A673 (cell line): ENCODE results near the gene BMERB1. TPM values are rescaled to one million over a fixed set of nuclear protein-coding genes. Genes with fewer than 3 reads are reported as not detected.

Source experiments
- BruUV-seq: library from RNA; stranded (reverse); fragments of 400-500 nt; replicated peaks from 2 replicates; lab custom pipeline; 2021; lab: Mats Ljungman, UMichigan
- CTCF ChIA-PET: fragments of 300-600 bp; sonication (Branson Sonifier 250); formaldehyde crosslinking; loops from one replicate; lab custom pipeline; 2022; ENCODE audit warnings: antibody characterized with exemption; lab: Charles Lee
- POLR2A ChIA-PET: fragments of 300-600 bp; sonication (Branson Sonifier 250); formaldehyde crosslinking; loops from one replicate; lab custom pipeline; 2022; ENCODE audit warnings: antibody characterized with exemption; ENCODE audit not compliant: low non-redundant PET; lab: Charles Lee
- DNase-seq: peaks from one replicate; pipeline ENCODE4 v3.0.0-alpha.2; 2015; ENCODE audit warnings: low spot score
- H3K27ac ChIP-seq: fragments of 200-600 bp; sonication (generic); 2 replicates; pipeline ENCODE4 v1.5.1; 2016; ENCODE audit warnings: mixed run types, low read depth, mild to moderate bottlenecking, mixed read lengths, antibody characterized with exemption, low read length; ENCODE audit not compliant: poor library complexity, severe bottlenecking
- H3K27me3 ChIP-seq: fragments of 200-600 bp; sonication (generic); replicated peaks from 2 replicates; pipeline ENCODE4 v1.6.1; 2017; ENCODE audit warnings: mixed run types, low read depth, mild to moderate bottlenecking, mixed read lengths, antibody characterized with exemption, low read length; ENCODE audit not compliant: insufficient read depth, poor library complexity
- H3K36me3 ChIP-seq: fragments of 200-600 bp; sonication (generic); 2 replicates; pipeline ENCODE4 v1.6.1; 2016; ENCODE audit warnings: mixed run types, mild to moderate bottlenecking, mixed read lengths, antibody characterized with exemption, low read length; ENCODE audit not compliant: insufficient read depth, poor library complexity, severe bottlenecking
- H3K4me1 ChIP-seq: fragments of 200-600 bp; sonication (generic); 2 replicates; pipeline ENCODE4 v1.6.1; 2017; ENCODE audit warnings: mixed run types, mild to moderate bottlenecking, mixed read lengths, antibody characterized with exemption, low read length; ENCODE audit not compliant: insufficient read depth, poor library complexity, severe bottlenecking
- H3K4me3 ChIP-seq: fragments of 200-600 bp; sonication (generic); 2 replicates; pipeline ENCODE4 v1.5.1; 2016; ENCODE audit warnings: low read depth, mixed run types, mild to moderate bottlenecking, mixed read lengths, low read length; ENCODE audit not compliant: poor library complexity, severe bottlenecking
- H3K9me3 ChIP-seq: fragments of 200-600 bp; sonication (generic); 2 replicates; pipeline ENCODE4 v1.6.1; 2016; ENCODE audit warnings: mixed run types, low read depth, mild to moderate bottlenecking, mixed read lengths, antibody characterized with exemption, low read length; ENCODE audit not compliant: poor library complexity, severe bottlenecking
- CTCF ChIP-seq: fragments of 300-800, 200-600 bp; sonication (generic); conservative IDR thresholded peaks from 2 replicates; pipeline ENCODE4 v1.5.1; 2017; ENCODE audit warnings: low read depth, mild to moderate bottlenecking, antibody characterized with exemption, low read length, moderate library complexity, mixed read lengths
- EZH2 ChIP-seq: fragments of 200-600 bp; sonication (generic); IDR thresholded peaks from 2 replicates; pipeline ENCODE4 v1.6.1; 2017; ENCODE audit warnings: borderline replicate concordance, low read depth, mild to moderate bottlenecking, mixed read lengths, antibody characterized with exemption, low read length; ENCODE audit not compliant: poor library complexity, severe bottlenecking
- intact Hi-C: fragments of 100-400 bp; cut with micrococcal nuclease; formaldehyde crosslinking; loops from one replicate; pipeline ENCODE4 v1.10.0; 2022; ENCODE audit not compliant: unreplicated experiment
- total RNA-seq: library from RNA; stranded (reverse); gene quantifications from 2 replicates; pipeline ENCODE4 v1.2.3, GENCODE V29; 2021

Gene BMERB1
- total RNA-seq, 1 experiment from 2014 or later = 11.5 TPM

- ChIA-PET CTCF (no interaction called here), POLR2A (no interaction called here)
- H3K4me1 ChIP-seq = no peaks in the 10 kb centered on the region
- H3K4me3 ChIP-seq = no peak overlapping the region
- TF ChIP-seq CTCF = no peak
- no peak for TF ChIP-seq EZH2
- no peak overlapping the region for H3K27ac ChIP-seq
- DNase-seq = no peak
- intact Hi-C loops = no loop called here
- H3K36me3 ChIP-seq = peaks cover 59% of the 10 kb centered on the region
- H3K9me3 ChIP-seq = no peaks in the 10 kb centered on the region
- no TSS peak for BruUV-seq
- H3K27me3 ChIP-seq = no peaks in the 10 kb centered on the region
Observed at GRCh38 chr16:15618392-15618791, 184.0 kb downstream of the BMERB1 start.

- TF ChIP-seq CTCF (no peak), EZH2 (no peak)
- no peaks in the 10 kb centered on the region for H3K4me1 ChIP-seq
- no peaks in the 10 kb centered on the region for H3K27me3 ChIP-seq
- BruUV-seq = no TSS peak
- POLR2A ChIA-PET = no interaction called here
- H3K27ac ChIP-seq = no peak overlapping the region
- no peak for DNase-seq
- H3K9me3 ChIP-seq = no peaks in the 10 kb centered on the region
- CTCF ChIA-PET = no interaction called here
- H3K4me3 ChIP-seq = no peak overlapping the region
- peaks cover 64% of the 10 kb centered on the region for H3K36me3 ChIP-seq
- intact Hi-C loops = no loop called here
Observed at GRCh38 chr16:15620611-15621195, 186.3 kb downstream of the BMERB1 start.

- BruUV-seq = no TSS peak
Observed at GRCh38 chr16:15621456-15621855, 187.1 kb downstream of the BMERB1 start.

More at GRCh38 chr16:15621456-15621855, 187.1 kb downstream of the BMERB1 start:
- CTCF ChIA-PET = no interaction called here
- H3K4me1 ChIP-seq = no peaks in the 10 kb centered on the region
- no peaks in the 10 kb centered on the region for H3K27me3 ChIP-seq
- intact Hi-C loops = no loop called here
- H3K36me3 ChIP-seq = peaks cover 60% of the 10 kb centered on the region
- no peak overlapping the region for H3K27ac ChIP-seq
- TF ChIP-seq EZH2 (no peak), CTCF (no peak)
- DNase-seq = no peak
- no peaks in the 10 kb centered on the region for H3K9me3 ChIP-seq
- H3K4me3 ChIP-seq = no peak overlapping the region
- POLR2A ChIA-PET = no interaction called here
